GM19328 (cell line): ENCODE data around the gene PSMC5.
"Not testable (repeated sequence)": the region's sequence is repeated elsewhere in the genome, so short reads cannot be mapped to it uniquely, and the experiment has no call there.

ENCODE experiments used
- ATAC-seq: cut with Tn5 transposase; IDR thresholded peaks from one replicate; pipeline ENCODE4 v1.9.1; 2021; ENCODE audit warnings: mild to moderate bottlenecking, moderate library complexity; ENCODE audit not compliant: unreplicated experiment

The PSMC5 gene

GRCh38 chr17:63870292-63870665 lies 43.0 kb downstream of the PSMC5 start:
- ATAC-seq, result not testable (repeated sequence)

GRCh38 chr17:63871646-63872365 lies 44.6 kb downstream of the PSMC5 start:
- not testable (repeated sequence) for ATAC-seq

- ATAC-seq, result not testable (repeated sequence)
These were observed 46.3 kb downstream of the PSMC5 start, which contains the start of gene CSH2 for GRCh38 chr17:63873577-63873976. CSH2 (minus strand) TSS chr17:63873677; CDS start chr17:63873614, 63 bp downstream.

- not testable (repeated sequence) for ATAC-seq
These were observed 46.9 kb downstream of the PSMC5 start for GRCh38 chr17:63874061-63874626.

GRCh38 chr17:63874693-63875092 lies 47.5 kb downstream of the PSMC5 start:
- ATAC-seq, result not testable (repeated sequence)

GRCh38 chr17:63878413-63878812 lies 51.2 kb downstream of the PSMC5 start:
- ATAC-seq, result not testable (repeated sequence)

- ATAC-seq, result no peak
These were observed 53.5 kb downstream of the PSMC5 start for GRCh38 chr17:63880706-63881105.

GRCh38 chr17:63881337-63881736 lies 54.1 kb downstream of the PSMC5 start:
- not testable (repeated sequence) for ATAC-seq
